ENCODE data around the gene DISC1.
"Not testable (repeated sequence)": the region's sequence is repeated elsewhere in the genome, so short reads cannot be mapped to it uniquely, and the experiment has no call there.

The DISC1 gene

DNA sequence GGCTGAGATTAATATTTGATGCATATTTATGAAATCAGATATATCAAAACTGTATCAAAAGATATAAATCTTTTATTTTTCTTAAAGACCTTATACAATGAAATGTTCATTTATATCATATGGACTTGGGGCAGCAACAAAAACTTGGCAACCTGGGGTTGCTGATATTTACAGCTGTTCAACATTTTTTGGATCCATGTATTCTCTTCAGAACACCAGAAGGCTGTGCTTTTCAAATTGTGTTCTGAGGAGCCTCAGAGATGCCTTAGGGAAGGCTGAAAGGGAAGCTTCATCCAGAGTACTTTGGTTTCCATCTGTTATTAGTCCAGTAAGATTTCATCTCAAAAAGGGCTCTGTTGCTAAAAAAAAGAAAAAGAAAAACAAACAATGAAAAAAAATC is 94.8 kb downstream of the DISC1 start:
- H3K27me3 ChIP-seq (ENCODE audit: control insufficient read depth in 5 of 5, insufficient read depth in 4 of 5, low read length in 5 of 5) = no peaks in the 10 kb centered on the region
- H3K9me3 ChIP-seq (ENCODE audit: control insufficient read depth in 5 of 5, low read length in 5 of 5) = no peaks in the 10 kb centered on the region
- H3K36me3 ChIP-seq (ENCODE audit: control insufficient read depth in 5 of 5, insufficient read depth in 5 of 5, low read length in 5 of 5) = no peaks in the 10 kb centered on the region
- H3K27ac ChIP-seq (ENCODE audit: low read depth, low read length) = no peak overlapping the region
- H3K4me3 ChIP-seq (ENCODE audit: low read depth in 1 of 5, low read length in 5 of 5) = no peak overlapping the region
- no peak overlapping the region for H3K9ac ChIP-seq (ENCODE audit: low read length in 5 of 5)
- peaks cover 0 to 7% (median 0%) of the 10 kb centered on the region in 5 donors for H3K4me1 ChIP-seq (ENCODE audit: control insufficient read depth in 5 of 5, insufficient read depth in 5 of 5, low read length in 5 of 5)

DNA sequence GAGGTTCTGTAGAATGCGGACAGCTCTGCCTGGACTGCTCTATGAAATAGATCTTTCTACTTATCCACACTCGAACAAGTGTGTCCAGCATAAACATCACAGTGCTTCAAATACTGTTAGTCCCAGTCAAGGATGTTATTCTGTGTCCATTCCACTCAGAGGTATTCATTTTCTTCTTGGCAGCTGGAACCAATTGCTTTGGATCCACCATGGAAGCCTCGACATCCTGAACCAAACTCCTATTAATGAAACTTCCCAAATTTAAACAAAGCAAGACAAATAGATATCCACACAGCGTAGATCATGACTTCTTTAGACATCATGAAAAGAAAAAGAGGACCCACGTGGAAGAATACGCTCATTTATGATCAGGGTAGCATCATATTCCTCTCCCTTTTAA is 95.8 kb downstream of the DISC1 start:
- H3K4me3 ChIP-seq (ENCODE audit: low read depth in 1 of 5, low read length in 5 of 5) = no peak overlapping the region
- peaks cover 0 to 9% (median 0%) of the 10 kb centered on the region in 5 donors for H3K4me1 ChIP-seq (ENCODE audit: control insufficient read depth in 5 of 5, insufficient read depth in 5 of 5, low read length in 5 of 5)
- no peaks in the 10 kb centered on the region for H3K36me3 ChIP-seq (ENCODE audit: control insufficient read depth in 5 of 5, insufficient read depth in 5 of 5, low read length in 5 of 5)
- H3K9me3 ChIP-seq (ENCODE audit: control insufficient read depth in 5 of 5, low read length in 5 of 5) = no peaks in the 10 kb centered on the region
- H3K27me3 ChIP-seq (ENCODE audit: control insufficient read depth in 5 of 5, insufficient read depth in 4 of 5, low read length in 5 of 5) = no peaks in the 10 kb centered on the region
- H3K27ac ChIP-seq (ENCODE audit: low read depth, low read length) = no peak overlapping the region
- no peak overlapping the region for H3K9ac ChIP-seq (ENCODE audit: low read length in 5 of 5)

- Histone ChIP-seq H3K4me3 (ENCODE audit: low read depth in 1 of 5, low read length in 5 of 5) (no peak overlapping the region), H3K9ac (ENCODE audit: low read length in 5 of 5) (no peak overlapping the region), H3K27me3 (ENCODE audit: control insufficient read depth in 5 of 5, insufficient read depth in 4 of 5, low read length in 5 of 5) (no peaks in the 10 kb centered on the region), H3K9me3 (ENCODE audit: control insufficient read depth in 5 of 5, low read length in 5 of 5) (no peaks in the 10 kb centered on the region), H3K27ac (ENCODE audit: low read depth, low read length) (no peak overlapping the region), H3K4me1 (ENCODE audit: control insufficient read depth in 5 of 5, insufficient read depth in 5 of 5, low read length in 5 of 5) (peaks cover 0 to 9% (median 0%) of the 10 kb centered on the region in 5 donors), H3K36me3 (ENCODE audit: control insufficient read depth in 5 of 5, insufficient read depth in 5 of 5, low read length in 5 of 5) (no peaks in the 10 kb centered on the region)
These were observed 96.6 kb downstream of the DISC1 start for GRCh38 chr1:231723146-231723545.

GRCh38 chr1:231724041-231724440 is 97.5 kb downstream of the DISC1 start:
- no peak overlapping the region for H3K9ac ChIP-seq (ENCODE audit: low read length in 5 of 5)
- no peaks in the 10 kb centered on the region for H3K9me3 ChIP-seq (ENCODE audit: control insufficient read depth in 5 of 5, low read length in 5 of 5)
- H3K27ac ChIP-seq (ENCODE audit: low read depth, low read length) = no peak overlapping the region
- H3K4me3 ChIP-seq (ENCODE audit: low read depth in 1 of 5, low read length in 5 of 5) = no peak overlapping the region
- H3K4me1 ChIP-seq (ENCODE audit: control insufficient read depth in 5 of 5, insufficient read depth in 5 of 5, low read length in 5 of 5) = peaks cover 0 to 9% (median 0%) of the 10 kb centered on the region in 5 donors
- H3K36me3 ChIP-seq (ENCODE audit: control insufficient read depth in 5 of 5, insufficient read depth in 5 of 5, low read length in 5 of 5) = no peaks in the 10 kb centered on the region
- H3K27me3 ChIP-seq (ENCODE audit: control insufficient read depth in 5 of 5, insufficient read depth in 4 of 5, low read length in 5 of 5) = no peaks in the 10 kb centered on the region

- Histone ChIP-seq H3K36me3 (ENCODE audit: control insufficient read depth in 5 of 5, insufficient read depth in 5 of 5, low read length in 5 of 5) (no peaks in the 10 kb centered on the region), H3K9ac (ENCODE audit: low read length in 5 of 5) (no peak overlapping the region), H3K27me3 (ENCODE audit: control insufficient read depth in 5 of 5, insufficient read depth in 4 of 5, low read length in 5 of 5) (no peaks in the 10 kb centered on the region), H3K4me1 (ENCODE audit: control insufficient read depth in 5 of 5, insufficient read depth in 5 of 5, low read length in 5 of 5) (peaks cover 0 to 9% (median 0%) of the 10 kb centered on the region in 5 donors), H3K4me3 (ENCODE audit: low read depth in 1 of 5, low read length in 5 of 5) (no peak overlapping the region), H3K27ac (ENCODE audit: low read depth, low read length) (no peak overlapping the region), H3K9me3 (ENCODE audit: control insufficient read depth in 5 of 5, low read length in 5 of 5) (no peaks in the 10 kb centered on the region)
These were observed 98.5 kb downstream of the DISC1 start for GRCh38 chr1:231724876-231725647.

DNA sequence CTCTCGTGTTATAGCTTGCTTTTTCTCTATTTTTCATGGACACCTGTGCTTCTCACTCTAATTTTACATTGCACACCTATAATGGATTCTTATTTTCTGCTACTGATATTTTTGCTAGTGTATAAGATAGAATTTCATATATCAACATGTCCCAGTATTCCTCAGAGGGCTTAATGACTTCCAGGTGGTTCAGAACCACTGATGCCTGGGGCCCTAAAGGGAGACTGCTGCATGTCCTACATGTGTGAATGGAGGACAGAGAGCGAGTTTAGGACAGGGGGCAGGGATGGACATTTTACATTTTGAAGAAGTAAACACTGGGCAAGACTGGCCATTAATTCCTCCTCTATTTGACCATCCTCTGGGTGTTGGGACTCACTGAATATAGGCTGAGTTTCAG is 100.6 kb downstream of the DISC1 start:
- no peaks in the 10 kb centered on the region for H3K9me3 ChIP-seq (ENCODE audit: control insufficient read depth in 5 of 5, low read length in 5 of 5)
- H3K27ac ChIP-seq (ENCODE audit: low read depth, low read length) = no peak overlapping the region
- H3K4me3 ChIP-seq (ENCODE audit: low read depth in 1 of 5, low read length in 5 of 5) = no peak overlapping the region
- H3K9ac ChIP-seq (ENCODE audit: low read length in 5 of 5) = no peak overlapping the region
- H3K27me3 ChIP-seq (ENCODE audit: control insufficient read depth in 5 of 5, insufficient read depth in 4 of 5, low read length in 5 of 5) = no peaks in the 10 kb centered on the region
- H3K4me1 ChIP-seq (ENCODE audit: control insufficient read depth in 5 of 5, insufficient read depth in 5 of 5, low read length in 5 of 5) = peaks cover 0 to 9% (median 0%) of the 10 kb centered on the region in 5 donors
- H3K36me3 ChIP-seq (ENCODE audit: control insufficient read depth in 5 of 5, insufficient read depth in 5 of 5, low read length in 5 of 5) = no peaks in the 10 kb centered on the region

- not testable (repeated sequence) for H3K27ac ChIP-seq (ENCODE audit: low read depth, low read length); H3K4me3 ChIP-seq (ENCODE audit: low read depth in 1 of 5, low read length in 5 of 5)
These were observed 102.4 kb downstream of the DISC1 start for GRCh38 chr1:231728987-231729386.

GRCh38 chr1:231729544-231729943 is 103.0 kb downstream of the DISC1 start:
- H3K36me3 ChIP-seq (ENCODE audit: control insufficient read depth in 5 of 5, insufficient read depth in 5 of 5, low read length in 5 of 5) = no peaks in the 10 kb centered on the region
- H3K4me1 ChIP-seq (ENCODE audit: control insufficient read depth in 5 of 5, insufficient read depth in 5 of 5, low read length in 5 of 5) = peaks cover 0 to 12% (median 2%) of the 10 kb centered on the region in 5 donors
- no peak overlapping the region for H3K27ac ChIP-seq (ENCODE audit: low read depth, low read length)
- H3K4me3 ChIP-seq (ENCODE audit: low read depth in 1 of 5, low read length in 5 of 5) = no peak overlapping the region
- H3K27me3 ChIP-seq (ENCODE audit: control insufficient read depth in 5 of 5, insufficient read depth in 4 of 5, low read length in 5 of 5) = no peaks in the 10 kb centered on the region
- H3K9ac ChIP-seq (ENCODE audit: low read length in 5 of 5) = no peak overlapping the region
- no peaks in the 10 kb centered on the region for H3K9me3 ChIP-seq (ENCODE audit: control insufficient read depth in 5 of 5, low read length in 5 of 5)

More at GRCh38 chr1:231728987-231729386, 102.4 kb downstream of the DISC1 start:
- H3K9ac ChIP-seq (ENCODE audit: low read length in 5 of 5); H3K9me3 ChIP-seq (ENCODE audit: control insufficient read depth in 5 of 5, low read length in 5 of 5); H3K36me3 ChIP-seq (ENCODE audit: control insufficient read depth in 5 of 5, insufficient read depth in 5 of 5, low read length in 5 of 5); H3K27me3 ChIP-seq (ENCODE audit: control insufficient read depth in 5 of 5, insufficient read depth in 4 of 5, low read length in 5 of 5); H3K4me1 ChIP-seq (ENCODE audit: control insufficient read depth in 5 of 5, insufficient read depth in 5 of 5, low read length in 5 of 5): not testable (repeated sequence)

DNA sequence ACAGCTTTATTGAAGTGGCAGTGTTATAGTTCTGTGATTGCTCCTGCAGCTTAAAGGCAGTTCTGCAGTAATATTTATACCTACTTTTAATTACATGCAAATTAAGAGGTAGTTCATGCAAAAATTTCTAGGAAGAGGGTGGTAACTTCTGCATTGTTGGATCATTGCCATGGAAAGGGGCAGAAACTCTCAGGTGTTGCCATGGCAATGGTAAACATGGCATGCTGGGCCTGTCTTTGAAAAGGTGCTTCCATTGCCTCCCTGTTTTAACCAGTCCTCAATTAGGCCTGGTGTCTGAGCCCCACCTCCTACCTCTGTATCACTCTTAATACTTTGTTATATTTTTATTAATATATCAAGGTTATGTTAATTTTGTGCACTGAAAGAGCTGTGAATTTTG is 104.7 kb downstream of the DISC1 start:
- H3K4me3 ChIP-seq (ENCODE audit: low read depth in 1 of 5, low read length in 5 of 5) = no peak overlapping the region
- peaks cover 0 to 6% (median 4%) of the 10 kb centered on the region in 5 donors for H3K4me1 ChIP-seq (ENCODE audit: control insufficient read depth in 5 of 5, insufficient read depth in 5 of 5, low read length in 5 of 5)
- H3K27ac ChIP-seq (ENCODE audit: low read depth, low read length) = no peak overlapping the region
- no peaks in the 10 kb centered on the region for H3K9me3 ChIP-seq (ENCODE audit: control insufficient read depth in 5 of 5, low read length in 5 of 5)
- H3K27me3 ChIP-seq (ENCODE audit: control insufficient read depth in 5 of 5, insufficient read depth in 4 of 5, low read length in 5 of 5) = no peaks in the 10 kb centered on the region
- no peaks in the 10 kb centered on the region for H3K36me3 ChIP-seq (ENCODE audit: control insufficient read depth in 5 of 5, insufficient read depth in 5 of 5, low read length in 5 of 5)
- H3K9ac ChIP-seq (ENCODE audit: low read length in 5 of 5) = no peak overlapping the region

DNA sequence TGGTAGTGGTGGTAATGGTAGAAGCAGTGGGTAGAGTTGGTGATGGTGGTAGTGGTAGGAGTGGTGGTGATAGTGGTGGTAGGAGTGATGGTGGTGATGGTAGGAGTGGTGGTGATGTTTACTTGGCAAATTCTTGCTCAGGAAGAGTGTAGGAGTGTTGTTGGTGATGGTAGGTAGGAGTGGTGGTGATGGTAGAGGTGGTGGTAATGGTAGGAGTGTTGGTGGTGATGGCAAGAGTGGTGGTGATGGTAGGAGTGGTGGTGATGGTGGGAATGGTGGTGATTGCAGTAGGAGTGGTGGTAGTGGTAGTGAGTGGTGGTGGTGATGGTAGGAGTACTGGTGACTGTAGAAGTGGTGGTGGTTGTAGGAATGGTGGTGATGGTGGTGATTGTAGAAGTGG is 106.5 kb downstream of the DISC1 start:
- peaks cover 0 to 6% (median 3%) of the 10 kb centered on the region in 5 donors for H3K4me1 ChIP-seq (ENCODE audit: control insufficient read depth in 5 of 5, insufficient read depth in 5 of 5, low read length in 5 of 5)
- H3K27ac ChIP-seq (ENCODE audit: low read depth, low read length) = no peak overlapping the region
- no peak overlapping the region for H3K4me3 ChIP-seq (ENCODE audit: low read depth in 1 of 5, low read length in 5 of 5)
- H3K36me3 ChIP-seq (ENCODE audit: control insufficient read depth in 5 of 5, insufficient read depth in 5 of 5, low read length in 5 of 5) = no peaks in the 10 kb centered on the region
- no peak overlapping the region for H3K9ac ChIP-seq (ENCODE audit: low read length in 5 of 5)
- H3K27me3 ChIP-seq (ENCODE audit: control insufficient read depth in 5 of 5, insufficient read depth in 4 of 5, low read length in 5 of 5) = no peaks in the 10 kb centered on the region
- H3K9me3 ChIP-seq (ENCODE audit: control insufficient read depth in 5 of 5, low read length in 5 of 5) = no peaks in the 10 kb centered on the region

All from subcutaneous abdominal adipose tissue (tissue), 5 donors.